Mucosa of descending colon (tissue), 3 donors: ENCODE results near the gene CHIA. TPM values are rescaled to one million over a fixed set of nuclear protein-coding genes. Genes with fewer than 3 reads are reported as not detected.

Experiments used
- ATAC-seq: fragments of 200-7000 bp; cut with Tn5 transposase; one replicate; pipeline ENCODE4 v1.9.1; 2020; ENCODE audit warnings: mild to moderate bottlenecking, moderate library complexity
- DNase-seq, 3 donors: peaks; one replicate each; pipeline ENCODE4 v3.0.0-alpha.2; 2020
- H3K36me3 ChIP-seq: fragments of 200-600 bp; one replicate; pipeline ENCODE4 v1.8.0; 2021; ENCODE audit warnings: low read depth, mild to moderate bottlenecking
- H3K4me1 ChIP-seq: fragments of 200-600 bp; one replicate; pipeline ENCODE4 v1.8.0; 2021; ENCODE audit warnings: low read depth, mild to moderate bottlenecking
- H3K4me3 ChIP-seq: fragments of 200-600 bp; one replicate; pipeline ENCODE4 v1.8.0; 2021; ENCODE audit warnings: mild to moderate bottlenecking
- H3K9me3 ChIP-seq: fragments of 200-600 bp; one replicate; pipeline ENCODE4 v1.8.0; 2021; ENCODE audit warnings: mild to moderate bottlenecking
- intact Hi-C, 2 donors: fragments of 100-400 bp; cut with DNase I in 1 of 2; cut with micrococcal nuclease in 1 of 2; formaldehyde crosslinking; loops; one replicate each; pipeline versions ENCODE4 v1.11.0 to v1.11.1; 2022; cut with DNase I, micrococcal nuclease
- total RNA-seq, 3 donors: library from RNA; stranded (reverse); fragmentation: NEBNext Ultra II Directional in 2 of 3; extraction: Animal tissue kit (Norgen Biotek cat#: 25700) in 2 of 3; gene quantifications; one replicate each; pipeline versions ENCODE4 v1.2.1 to v1.2.4, GENCODE V29; 2021 to 2023
- TF ChIP-seq, protein P1 (sequence below): fragments of 200-600 bp; IDR thresholded peaks from one replicate; pipeline ENCODE4 v1.8.0; 2022; ENCODE audit warnings: antibody characterized with exemption, mild to moderate bottlenecking
- donor health status: DM: no; HTN: no; CAD: no; lungs with moderate emphysema.
- donor health status: DM: no; HTN: no; CAD: no.
- donor health status: DM: no; HTN: yes; CAD: no.

Gene CHIA
- total RNA-seq, 3 donors from 2014 or later, result not detected

DNA sequence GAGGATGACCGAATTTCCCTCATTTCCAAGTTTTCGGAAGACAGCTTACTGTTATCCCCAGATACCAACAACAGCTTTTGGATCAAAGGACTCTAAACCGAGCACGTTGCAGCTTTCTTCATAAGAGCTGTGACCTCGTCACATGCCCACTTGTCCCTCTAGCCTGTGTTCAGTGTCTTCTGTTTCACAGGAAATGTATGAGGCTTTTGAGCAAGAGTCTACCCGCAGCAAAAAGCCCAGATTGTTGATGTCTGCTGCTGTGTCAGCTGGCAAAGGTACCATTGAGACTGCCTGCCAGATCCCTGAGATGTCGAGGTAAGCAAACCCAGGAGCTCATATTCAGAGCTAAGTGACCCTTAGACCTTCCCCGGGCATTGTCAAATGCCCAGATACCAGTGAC lies 39.1 kb upstream of the CHIA start:
- intact Hi-C loops, result no loop called here
- H3K36me3 ChIP-seq, result no peaks in the 10 kb centered on the region
- TF ChIP-seq, protein P1, sequence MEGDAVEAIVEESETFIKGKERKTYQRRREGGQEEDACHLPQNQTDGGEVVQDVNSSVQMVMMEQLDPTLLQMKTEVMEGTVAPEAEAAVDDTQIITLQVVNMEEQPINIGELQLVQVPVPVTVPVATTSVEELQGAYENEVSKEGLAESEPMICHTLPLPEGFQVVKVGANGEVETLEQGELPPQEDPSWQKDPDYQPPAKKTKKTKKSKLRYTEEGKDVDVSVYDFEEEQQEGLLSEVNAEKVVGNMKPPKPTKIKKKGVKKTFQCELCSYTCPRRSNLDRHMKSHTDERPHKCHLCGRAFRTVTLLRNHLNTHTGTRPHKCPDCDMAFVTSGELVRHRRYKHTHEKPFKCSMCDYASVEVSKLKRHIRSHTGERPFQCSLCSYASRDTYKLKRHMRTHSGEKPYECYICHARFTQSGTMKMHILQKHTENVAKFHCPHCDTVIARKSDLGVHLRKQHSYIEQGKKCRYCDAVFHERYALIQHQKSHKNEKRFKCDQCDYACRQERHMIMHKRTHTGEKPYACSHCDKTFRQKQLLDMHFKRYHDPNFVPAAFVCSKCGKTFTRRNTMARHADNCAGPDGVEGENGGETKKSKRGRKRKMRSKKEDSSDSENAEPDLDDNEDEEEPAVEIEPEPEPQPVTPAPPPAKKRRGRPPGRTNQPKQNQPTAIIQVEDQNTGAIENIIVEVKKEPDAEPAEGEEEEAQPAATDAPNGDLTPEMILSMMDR, result no peak
- H3K9me3 ChIP-seq, result no peaks in the 10 kb centered on the region
- no peaks in the 10 kb centered on the region for H3K4me1 ChIP-seq
- ATAC-seq (no peak), DNase-seq (no peak)
- H3K4me3 ChIP-seq, result no peak overlapping the region

DNA sequence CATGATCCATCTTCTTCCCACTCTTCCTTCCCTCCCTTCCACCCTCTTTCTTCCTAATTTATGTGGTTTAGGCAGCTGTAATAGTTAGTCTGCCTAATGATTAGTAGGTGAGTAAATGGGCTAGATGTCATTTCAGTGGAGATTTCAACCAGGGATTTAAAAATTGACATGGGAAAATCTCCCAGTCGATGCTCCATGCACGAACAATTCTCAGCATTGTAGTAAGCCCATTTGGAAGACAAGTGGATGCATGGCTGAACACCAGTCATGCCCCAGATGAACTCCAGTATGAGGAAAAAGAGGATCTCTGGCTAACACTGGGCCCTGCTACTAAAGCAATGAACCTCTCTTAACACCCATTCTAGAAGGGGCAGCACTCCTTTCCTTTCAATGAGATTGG lies 37.9 kb upstream of the CHIA start:
- ATAC-seq, result no peak
- Histone ChIP-seq H3K4me3 (no peak overlapping the region), H3K4me1 (no peaks in the 10 kb centered on the region), H3K9me3 (no peaks in the 10 kb centered on the region), H3K36me3 (no peaks in the 10 kb centered on the region)
- intact Hi-C loops, result no loop called here
- DNase-seq, result no peak
- TF ChIP-seq, protein P1, result no peak

DNA sequence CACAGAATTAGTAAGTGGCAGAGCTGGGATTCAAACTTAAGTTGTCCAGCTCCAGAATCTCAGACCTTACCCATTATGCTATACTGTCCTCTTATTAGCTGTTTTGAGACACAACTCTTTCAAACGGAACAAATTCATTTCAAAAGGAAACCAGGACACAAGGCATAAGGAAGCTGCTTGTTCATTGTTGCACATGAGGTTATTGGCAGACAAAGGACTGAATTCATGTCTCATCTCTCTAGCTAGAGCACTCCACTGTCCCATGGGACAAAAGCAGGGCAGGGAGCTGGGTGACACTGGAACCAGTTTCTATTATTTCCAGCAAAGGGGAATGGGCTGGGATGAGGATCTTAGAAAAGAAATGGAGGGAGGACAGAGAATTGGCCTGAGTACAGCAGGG lies 36.8 kb upstream of the CHIA start:
- intact Hi-C loops, result no loop called here
- TF ChIP-seq, protein P1, result no peak

DNA sequence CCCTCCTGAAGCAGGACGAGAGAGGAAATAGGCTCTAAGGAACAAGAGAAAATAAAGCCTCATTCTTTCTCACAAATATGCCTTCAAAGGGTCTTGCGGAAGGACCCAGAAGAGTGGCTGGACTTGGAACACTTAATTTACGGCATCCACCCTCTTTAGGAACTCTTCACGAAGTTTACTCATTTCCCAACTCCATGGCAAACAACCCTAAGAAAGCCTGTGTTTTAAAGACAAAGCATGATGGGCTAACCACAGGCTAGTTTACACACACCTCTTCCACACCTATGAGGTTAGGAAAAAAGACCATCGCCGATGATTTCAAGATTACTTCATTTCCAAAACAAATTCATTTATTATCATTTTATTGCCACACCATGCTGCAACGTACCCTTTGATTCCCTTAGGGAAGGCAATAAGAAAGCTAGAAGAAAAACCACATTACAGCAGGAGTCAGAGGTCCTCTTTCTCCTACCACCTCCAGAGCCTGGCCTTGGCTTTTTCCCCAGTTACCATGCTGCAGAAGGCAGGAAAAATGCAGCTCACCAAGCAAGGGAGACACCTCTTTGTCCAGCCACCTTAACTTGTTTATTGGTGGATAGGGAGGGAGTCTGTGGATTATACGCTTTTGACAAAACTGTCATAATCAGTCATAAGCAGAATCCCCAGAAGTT lies 33.5 kb upstream of the CHIA start:
- TF ChIP-seq, protein P1, result no peak
- no peaks in the 10 kb centered on the region for H3K9me3 ChIP-seq
- DNase-seq, result no peak
- H3K36me3 ChIP-seq, result no peaks in the 10 kb centered on the region
- no peak overlapping the region for H3K4me3 ChIP-seq
- no peak for ATAC-seq
- intact Hi-C loops, result no loop called here
- no peaks in the 10 kb centered on the region for H3K4me1 ChIP-seq

More for the DNA sequence above, 36.8 kb upstream of the CHIA start:
- no peak for ATAC-seq
- Histone ChIP-seq H3K4me3 (no peak overlapping the region), H3K9me3 (no peaks in the 10 kb centered on the region), H3K36me3 (no peaks in the 10 kb centered on the region), H3K4me1 (no peaks in the 10 kb centered on the region)
- DNase-seq, result no peak

DNA sequence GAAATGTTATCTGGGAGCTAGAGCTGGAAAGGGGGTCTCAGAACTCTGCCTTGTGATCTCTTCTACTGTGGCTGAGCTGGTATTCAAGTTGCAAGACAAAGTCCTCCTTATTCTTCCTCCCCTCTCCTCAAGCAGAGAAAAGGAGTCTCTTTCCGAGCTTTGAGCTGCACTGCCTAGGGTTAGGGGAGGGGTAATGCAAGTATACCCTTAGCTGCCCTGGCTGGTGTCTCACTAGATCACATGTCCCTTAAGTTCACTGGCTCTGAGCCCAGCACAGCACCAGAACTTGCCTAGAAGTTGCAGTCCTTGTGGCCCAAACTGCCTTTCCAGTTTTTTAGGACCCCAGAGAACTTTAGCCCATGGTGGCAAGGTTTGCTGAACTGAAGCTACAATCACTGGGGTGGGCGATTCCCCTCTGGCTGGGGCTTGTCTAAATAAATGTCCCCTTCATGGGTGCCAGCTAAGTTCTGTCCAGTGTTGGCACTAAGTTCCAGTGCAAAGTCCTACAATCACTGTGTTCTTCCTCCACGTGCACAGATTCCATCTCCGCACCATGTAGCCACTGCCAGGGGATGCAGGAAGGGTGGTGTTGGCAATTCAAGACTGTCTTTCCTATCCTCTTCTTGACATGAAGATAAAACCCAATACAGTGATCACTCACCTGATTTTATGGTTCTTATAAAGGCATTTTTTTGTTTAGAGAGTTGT lies 22.7 kb upstream of the CHIA start:
- ATAC-seq (no peak), DNase-seq (no peak)
- H3K4me1 ChIP-seq, result no peaks in the 10 kb centered on the region
- no peaks in the 10 kb centered on the region for H3K36me3 ChIP-seq
- H3K4me3 ChIP-seq, result no peak overlapping the region
- intact Hi-C loops, result no loop called here
- H3K9me3 ChIP-seq, result no peaks in the 10 kb centered on the region
- TF ChIP-seq, protein P1, result no peak
